HepG2 (cell line): ENCODE measurements around the gene SIGLEC8. TPM values are rescaled to one million over a fixed set of nuclear protein-coding genes. Genes with fewer than 3 reads are reported as not detected.

Experiments
- ATAC-seq: fragments of 200-7000 bp; cut with Tn5 transposase; 3 replicates; pipeline ENCODE4 v1.9.1; 2020; ENCODE audit warnings: mild to moderate bottlenecking, moderate library complexity
- BruUV-seq: library from RNA; stranded (reverse); fragments of 400-500 nt; replicated peaks from 2 replicates; lab custom pipeline; 2021; lab: Mats Ljungman, UMichigan
- CTCF ChIA-PET: fragments of 300-600 bp; formaldehyde crosslinking; extraction: SDS; loops from one replicate; lab custom pipeline; 2021; ENCODE audit warnings: low total read pairs, inconsistent platforms, low intra/inter-chr PET ratio; lab: Yijun Ruan, JAX
- POLR2A ChIA-PET: fragments of 350-600 bp; sonication (Branson Sonifier 250); formaldehyde crosslinking; loops from one replicate; lab custom pipeline; 2020; ENCODE audit warnings: antibody characterized with exemption, inconsistent platforms; lab: Yijun Ruan, JAX
- DNase-seq: peaks from one replicate; pipeline ENCODE4 v3.0.0-alpha.2; 2015; ENCODE audit warnings: low spot score
- FAIRE-seq: peaks from 3 replicates; lab custom pipeline; 2011; peaks lifted over from hg19 to GRCh38; lab: Jason Lieb, UNC
- H2AFZ ChIP-seq: one replicate; pipeline ENCODE4 v1.6.1; 2011; ENCODE audit warnings: low read length, inconsistent platforms
- H3K27ac ChIP-seq: fragments of 300-600 bp; 3 replicates; pipeline ENCODE4 v1.8.0; 2011; ENCODE audit warnings: mixed run types, mild to moderate bottlenecking, mixed read lengths, low read length, inconsistent platforms; ENCODE audit not compliant: insufficient read depth; ENCODE audit errors: extremely low read length
- H3K27me3 ChIP-seq, 2 experiments: fragments of 200-600 bp in 1 of 2; 2 replicates in 1 of 2; 3 replicates in 1 of 2; pipeline versions ENCODE4 v1.6.0 to v1.8.0; 2011; ENCODE audit warnings: low read length in 2 of 2, mild to moderate bottlenecking in 2 of 2, moderate library complexity in 2 of 2, inconsistent platforms in 1 of 2; ENCODE audit not compliant: insufficient read depth in 2 of 2, control insufficient read depth in 1 of 2
- H3K36me3 ChIP-seq, 2 experiments: fragments of 200-600 bp in 1 of 2; replicated peaks in 1 of 2; 2 replicates in 1 of 2; 3 replicates in 1 of 2; pipeline versions ENCODE4 v1.5.1 to v1.8.0; 2011; ENCODE audit warnings: low read length in 2 of 2, inconsistent platforms in 1 of 2; ENCODE audit not compliant: insufficient read depth in 2 of 2, control insufficient read depth in 1 of 2
- H3K4me1 ChIP-seq: 2 replicates; pipeline ENCODE4 v1.5.1; 2012; ENCODE audit warnings: low read length, inconsistent platforms; ENCODE audit not compliant: insufficient read depth
- H3K4me2 ChIP-seq: 2 replicates; pipeline ENCODE4 v1.6.0; 2011; ENCODE audit warnings: low read depth, low read length, inconsistent platforms
- H3K4me3 ChIP-seq, 3 experiments: fragments of 200-600 bp in 1 of 3; sonication (generic), shearing (Covaris generic) in 1 of 3; replicated peaks in 1 of 3; 2 replicates each; pipeline ENCODE4 v1.5.1; 2011 to 2016; ENCODE audit warnings: low read length in 3 of 3, inconsistent platforms in 2 of 3, low read depth in 2 of 3, mild to moderate bottlenecking in 2 of 3, control low read depth in 1 of 3, mixed read lengths in 1 of 3; ENCODE audit not compliant: insufficient read depth in 1 of 3
- H3K79me2 ChIP-seq: one replicate; pipeline ENCODE4 v1.6.1; 2011; ENCODE audit warnings: low read length, inconsistent platforms; ENCODE audit not compliant: insufficient read depth
- H3K9ac ChIP-seq: 2 replicates; pipeline ENCODE4 v1.6.0; 2011; ENCODE audit warnings: mild to moderate bottlenecking, low read depth, low read length, inconsistent platforms; ENCODE audit not compliant: insufficient read depth
- H3K9me3 ChIP-seq: 2 replicates; pipeline ENCODE4 v1.5.1; 2012; ENCODE audit warnings: mild to moderate bottlenecking, low read length
- H4K20me1 ChIP-seq: 2 replicates; pipeline ENCODE4 v1.6.0; 2011; ENCODE audit warnings: inconsistent platforms, mild to moderate bottlenecking, low read length, moderate library complexity; ENCODE audit not compliant: insufficient read depth
- CENPT ChIP-seq: sonication (generic); formaldehyde crosslinking; IDR thresholded peaks from 2 replicates; pipeline ENCODE4 v1.8.0; 2022; ENCODE audit warnings: low read depth, mild to moderate bottlenecking, moderate library complexity, missing genetic modification reagents
- GLI4 ChIP-seq: sonication (generic); formaldehyde crosslinking; IDR thresholded peaks from 2 replicates; pipeline ENCODE4 v1.5.1; 2020; ENCODE audit warnings: missing genetic modification reagents, mild to moderate bottlenecking, moderate library complexity, borderline replicate concordance
- HOXD1 ChIP-seq: sonication (generic); formaldehyde crosslinking; IDR thresholded peaks from 2 replicates; pipeline ENCODE4 v1.5.0; 2020; ENCODE audit warnings: missing genetic modification reagents
- JUN ChIP-seq: sonication (generic); formaldehyde crosslinking; IDR thresholded peaks from 2 replicates; pipeline ENCODE4 v1.4.0; 2020; ENCODE audit warnings: mild to moderate bottlenecking, missing genetic modification reagents
- NCOR1 ChIP-seq: fragments of 200-600 bp; sonication (generic); IDR thresholded peaks from 2 replicates; pipeline ENCODE4 v1.7.0; 2017; ENCODE audit warnings: antibody characterized with exemption, low read length, borderline replicate concordance
- RARA ChIP-seq: IDR thresholded peaks from 2 replicates; pipeline ENCODE4 v1.6.1; 2016; ENCODE audit warnings: missing genetic modification reagents, missing compliant biosample characterization
- SKI ChIP-seq: fragments of 450-650 bp; IDR thresholded peaks from one replicate; pipeline ENCODE4 v1.6.1; 2018; ENCODE audit warnings: mild to moderate bottlenecking; ENCODE audit not compliant: partially characterized antibody
- ZNF256 ChIP-seq: sonication (generic); formaldehyde crosslinking; conservative IDR thresholded peaks from 2 replicates; pipeline ENCODE4 v1.4.0; 2020; ENCODE audit warnings: missing genetic modification reagents
- ZNF296 ChIP-seq: sonication (generic); formaldehyde crosslinking; conservative IDR thresholded peaks from 2 replicates; pipeline ENCODE4 v1.5.0; 2020; ENCODE audit warnings: mild to moderate bottlenecking, missing genetic modification reagents
- WGBS: methylation state at CpG from one replicate; pipeline ENCODE4 v1.1.6; 2017; ENCODE audit warnings: low lambda C conversion rate; 5-methylcytosine and 5-hydroxymethylcytosine counted together
- in situ Hi-C: cut with HindIII; loops from 2 replicates; pipeline ENCODE4 v1.10.0; 2017; ENCODE audit warnings: low pct_unique_long_range_greater_than_20kb; ENCODE audit not compliant: extremely low pct_ligation_motif_present
- intact Hi-C: fragments of 100-400 bp; cut with micrococcal nuclease; formaldehyde crosslinking; loops from one replicate; pipeline ENCODE4 v1.10.0; 2022; ENCODE audit not compliant: unreplicated experiment
- polyA plus RNA-seq, 8 experiments: library from polyadenylated mRNA; depleted of rRNA in 3 of 8; stranded (reverse) in 7 of 8; unstranded in 1 of 8; fragments of >200 nt; fragmentation: Illumina TruSeq in 4 of 8; extraction: Trizol in 4 of 8; gene quantifications; 2 replicates each; pipeline versions ENCODE4 v1.2.1 to v1.2.3, GENCODE V29; 2011 to 2016; ENCODE audit warnings: low read depth in 4 of 8, missing spikeins in 1 of 8, mixed read lengths in 1 of 8; ENCODE audit not compliant: insufficient read depth in 1 of 8
- total RNA-seq, 5 experiments: library from RNA; depleted of rRNA; stranded (reverse); fragments of >200 nt; fragmentation: Illumina TruSeq; extraction: Trizol; gene quantifications; 2 replicates each; pipeline ENCODE4 v1.2.3, GENCODE V29; 2016; ENCODE audit warnings: low read depth in 1 of 5
- TF ChIP-seq, protein P1 (sequence below): sonication (generic); formaldehyde crosslinking; IDR thresholded peaks from 2 replicates; pipeline ENCODE4 v1.8.1; 2023; ENCODE audit warnings: mild to moderate bottlenecking, missing genetic modification reagents, borderline replicate concordance
- TF ChIP-seq, protein P2 (sequence below): sonication (generic); formaldehyde crosslinking; IDR thresholded peaks from 2 replicates; pipeline ENCODE4 v1.8.1; 2023; ENCODE audit warnings: missing genetic modification reagents, mild to moderate bottlenecking, borderline replicate concordance
- TF ChIP-seq, protein P3 (sequence below): sonication (generic); formaldehyde crosslinking; IDR thresholded peaks from 2 replicates; pipeline ENCODE4 v1.9.0; 2021; ENCODE audit warnings: mild to moderate bottlenecking, missing genetic modification reagents
- TF ChIP-seq, protein P4 (sequence below): sonication (generic); formaldehyde crosslinking; IDR thresholded peaks from 2 replicates; pipeline ENCODE4 v1.5.1; 2020; ENCODE audit warnings: mild to moderate bottlenecking, missing genetic modification reagents, moderate library complexity

Gene SIGLEC8
- total and polyA plus RNA-seq, 2 of the 13 experiments (the other 11 are each of a cell fraction or from before 2014, with no cell fraction given), result not detected

DNA sequence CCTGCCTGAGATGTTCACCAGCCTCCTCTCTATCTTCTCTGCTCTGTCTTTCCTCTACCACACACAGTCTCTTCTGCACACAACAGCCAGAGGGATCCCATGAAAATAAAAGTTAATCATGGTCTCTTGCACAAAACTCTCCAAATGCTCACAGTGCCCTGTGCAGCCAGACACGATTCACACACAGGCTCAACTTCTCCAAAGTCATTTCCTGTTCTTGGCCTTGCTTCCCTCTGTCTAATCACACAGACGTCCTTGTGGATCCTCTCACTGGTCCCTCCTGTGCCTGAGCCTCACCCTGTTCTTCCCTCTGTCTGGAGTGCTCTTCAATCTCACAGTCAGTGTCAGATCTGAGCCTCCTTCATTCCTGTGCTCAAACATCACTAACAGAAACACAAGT is 35.5 kb upstream of the SIGLEC8 start:
- FAIRE-seq, result no peak
- BruUV-seq, result no TSS peak
- H3K27ac ChIP-seq, result no peak overlapping the region

More for the DNA sequence above, 35.5 kb upstream of the SIGLEC8 start:
- no peak overlapping the region for H3K4me3 ChIP-seq
- no peaks in the 10 kb centered on the region for H3K79me2 ChIP-seq
- no peak overlapping the region for H2AFZ ChIP-seq
- intact Hi-C loops, result no loop called here
- WGBS, result 0% methylated on average over 2 of the region's 2 CpGs
- no peak overlapping the region for H3K9ac ChIP-seq
- ATAC-seq (no peak), DNase-seq (no peak)
- H3K9me3 ChIP-seq, result no peaks in the 10 kb centered on the region
- H3K4me1 ChIP-seq, result no peaks in the 10 kb centered on the region
- ChIA-PET CTCF (no interaction called here), POLR2A (no interaction called here)
- TF ChIP-seq, protein P1, sequence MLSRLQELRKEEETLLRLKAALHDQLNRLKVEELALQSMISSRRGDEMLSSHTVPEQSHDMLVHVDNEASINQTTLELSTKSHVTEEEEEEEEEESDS (CRISPR knock-in tag), result no peak
- TF ChIP-seq GLI4 (CRISPR knock-in tag) (no peak), ZNF256 (CRISPR knock-in tag) (no peak), CENPT (no peak), HOXD1 (CRISPR knock-in tag) (no peak), JUN (CRISPR knock-in tag) (no peak), NCOR1 (no peak), RARA (no peak), SKI (no peak), ZNF296 (no peak)
- TF ChIP-seq, protein P2, sequence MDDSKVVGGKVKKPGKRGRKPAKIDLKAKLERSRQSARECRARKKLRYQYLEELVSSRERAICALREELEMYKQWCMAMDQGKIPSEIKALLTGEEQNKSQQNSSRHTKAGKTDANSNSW (CRISPR knock-in tag), result no peak
- TF ChIP-seq, protein P3, sequence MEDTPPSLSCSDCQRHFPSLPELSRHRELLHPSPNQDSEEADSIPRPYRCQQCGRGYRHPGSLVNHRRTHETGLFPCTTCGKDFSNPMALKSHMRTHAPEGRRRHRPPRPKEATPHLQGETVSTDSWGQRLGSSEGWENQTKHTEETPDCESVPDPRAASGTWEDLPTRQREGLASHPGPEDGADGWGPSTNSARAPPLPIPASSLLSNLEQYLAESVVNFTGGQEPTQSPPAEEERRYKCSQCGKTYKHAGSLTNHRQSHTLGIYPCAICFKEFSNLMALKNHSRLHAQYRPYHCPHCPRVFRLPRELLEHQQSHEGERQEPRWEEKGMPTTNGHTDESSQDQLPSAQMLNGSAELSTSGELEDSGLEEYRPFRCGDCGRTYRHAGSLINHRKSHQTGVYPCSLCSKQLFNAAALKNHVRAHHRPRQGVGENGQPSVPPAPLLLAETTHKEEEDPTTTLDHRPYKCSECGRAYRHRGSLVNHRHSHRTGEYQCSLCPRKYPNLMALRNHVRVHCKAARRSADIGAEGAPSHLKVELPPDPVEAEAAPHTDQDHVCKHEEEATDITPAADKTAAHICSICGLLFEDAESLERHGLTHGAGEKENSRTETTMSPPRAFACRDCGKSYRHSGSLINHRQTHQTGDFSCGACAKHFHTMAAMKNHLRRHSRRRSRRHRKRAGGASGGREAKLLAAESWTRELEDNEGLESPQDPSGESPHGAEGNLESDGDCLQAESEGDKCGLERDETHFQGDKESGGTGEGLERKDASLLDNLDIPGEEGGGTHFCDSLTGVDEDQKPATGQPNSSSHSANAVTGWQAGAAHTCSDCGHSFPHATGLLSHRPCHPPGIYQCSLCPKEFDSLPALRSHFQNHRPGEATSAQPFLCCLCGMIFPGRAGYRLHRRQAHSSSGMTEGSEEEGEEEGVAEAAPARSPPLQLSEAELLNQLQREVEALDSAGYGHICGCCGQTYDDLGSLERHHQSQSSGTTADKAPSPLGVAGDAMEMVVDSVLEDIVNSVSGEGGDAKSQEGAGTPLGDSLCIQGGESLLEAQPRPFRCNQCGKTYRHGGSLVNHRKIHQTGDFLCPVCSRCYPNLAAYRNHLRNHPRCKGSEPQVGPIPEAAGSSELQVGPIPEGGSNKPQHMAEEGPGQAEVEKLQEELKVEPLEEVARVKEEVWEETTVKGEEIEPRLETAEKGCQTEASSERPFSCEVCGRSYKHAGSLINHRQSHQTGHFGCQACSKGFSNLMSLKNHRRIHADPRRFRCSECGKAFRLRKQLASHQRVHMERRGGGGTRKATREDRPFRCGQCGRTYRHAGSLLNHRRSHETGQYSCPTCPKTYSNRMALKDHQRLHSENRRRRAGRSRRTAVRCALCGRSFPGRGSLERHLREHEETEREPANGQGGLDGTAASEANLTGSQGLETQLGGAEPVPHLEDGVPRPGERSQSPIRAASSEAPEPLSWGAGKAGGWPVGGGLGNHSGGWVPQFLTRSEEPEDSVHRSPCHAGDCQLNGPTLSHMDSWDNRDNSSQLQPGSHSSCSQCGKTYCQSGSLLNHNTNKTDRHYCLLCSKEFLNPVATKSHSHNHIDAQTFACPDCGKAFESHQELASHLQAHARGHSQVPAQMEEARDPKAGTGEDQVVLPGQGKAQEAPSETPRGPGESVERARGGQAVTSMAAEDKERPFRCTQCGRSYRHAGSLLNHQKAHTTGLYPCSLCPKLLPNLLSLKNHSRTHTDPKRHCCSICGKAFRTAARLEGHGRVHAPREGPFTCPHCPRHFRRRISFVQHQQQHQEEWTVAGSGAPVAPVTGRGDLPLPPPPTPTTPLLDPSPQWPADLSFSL (CRISPR knock-in tag), result no peak
- TF ChIP-seq, protein P4, sequence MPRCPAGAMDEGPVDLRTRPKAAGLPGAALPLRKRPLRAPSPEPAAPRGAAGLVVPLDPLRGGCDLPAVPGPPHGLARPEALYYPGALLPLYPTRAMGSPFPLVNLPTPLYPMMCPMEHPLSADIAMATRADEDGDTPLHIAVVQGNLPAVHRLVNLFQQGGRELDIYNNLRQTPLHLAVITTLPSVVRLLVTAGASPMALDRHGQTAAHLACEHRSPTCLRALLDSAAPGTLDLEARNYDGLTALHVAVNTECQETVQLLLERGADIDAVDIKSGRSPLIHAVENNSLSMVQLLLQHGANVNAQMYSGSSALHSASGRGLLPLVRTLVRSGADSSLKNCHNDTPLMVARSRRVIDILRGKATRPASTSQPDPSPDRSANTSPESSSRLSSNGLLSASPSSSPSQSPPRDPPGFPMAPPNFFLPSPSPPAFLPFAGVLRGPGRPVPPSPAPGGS (CRISPR knock-in tag), result no peak
- H3K4me2 ChIP-seq, result no peak overlapping the region
- in situ Hi-C loops, result no loop called here
- no peaks in the 10 kb centered on the region for H3K36me3 ChIP-seq
- H4K20me1 ChIP-seq, result no peaks in the 10 kb centered on the region
- peaks cover 0 to 1% of the 10 kb centered on the region in 2 experiments; a peak in 2 of 5 replicates for H3K27me3 ChIP-seq
